Effector memory CD8-positive, alpha-beta T cell (primary cell): ENCODE data around the gene SOX21.

ENCODE experiments used
- ATAC-seq: fragments of 150-1000 bp; cut with Tn5 transposase; replicated peaks from 2 replicates; pipeline ENCODE4 v1.10.0; 2021; ENCODE audit warnings: mild to moderate bottlenecking, moderate library complexity
- DNase-seq, 3 experiments: peaks; one replicate each; pipeline ENCODE4 v3.0.0; 2021
- H3K27ac Mint-ChIP-seq, 2 donors: one replicate each; pipeline ENCODE4 v1.8.0; 2022; ENCODE audit warnings: mild to moderate bottlenecking in 2 of 2, mixed read lengths in 2 of 2, moderate library complexity in 2 of 2
- H3K27me3 Mint-ChIP-seq, 2 donors: one replicate each; pipeline ENCODE4 v1.8.0; 2022; ENCODE audit warnings: mixed read lengths in 2 of 2
- H3K36me3 Mint-ChIP-seq: one replicate; pipeline ENCODE4 v1.8.0; 2022; ENCODE audit warnings: mild to moderate bottlenecking, moderate library complexity, mixed read lengths; ENCODE audit not compliant: insufficient read depth
- H3K4me1 Mint-ChIP-seq, 2 donors: one replicate each; pipeline ENCODE4 v1.8.0; 2022; ENCODE audit warnings: low read depth in 2 of 2, mixed read lengths in 2 of 2
- H3K4me3 Mint-ChIP-seq, 2 donors: one replicate each; pipeline ENCODE4 v1.8.0; 2022; ENCODE audit warnings: mild to moderate bottlenecking in 2 of 2, mixed read lengths in 2 of 2, moderate library complexity in 2 of 2
- H3K9me3 Mint-ChIP-seq, 2 donors: one replicate each; pipeline ENCODE4 v1.8.0; 2022; ENCODE audit warnings: mixed read lengths in 2 of 2

SOX21 gene

DNA sequence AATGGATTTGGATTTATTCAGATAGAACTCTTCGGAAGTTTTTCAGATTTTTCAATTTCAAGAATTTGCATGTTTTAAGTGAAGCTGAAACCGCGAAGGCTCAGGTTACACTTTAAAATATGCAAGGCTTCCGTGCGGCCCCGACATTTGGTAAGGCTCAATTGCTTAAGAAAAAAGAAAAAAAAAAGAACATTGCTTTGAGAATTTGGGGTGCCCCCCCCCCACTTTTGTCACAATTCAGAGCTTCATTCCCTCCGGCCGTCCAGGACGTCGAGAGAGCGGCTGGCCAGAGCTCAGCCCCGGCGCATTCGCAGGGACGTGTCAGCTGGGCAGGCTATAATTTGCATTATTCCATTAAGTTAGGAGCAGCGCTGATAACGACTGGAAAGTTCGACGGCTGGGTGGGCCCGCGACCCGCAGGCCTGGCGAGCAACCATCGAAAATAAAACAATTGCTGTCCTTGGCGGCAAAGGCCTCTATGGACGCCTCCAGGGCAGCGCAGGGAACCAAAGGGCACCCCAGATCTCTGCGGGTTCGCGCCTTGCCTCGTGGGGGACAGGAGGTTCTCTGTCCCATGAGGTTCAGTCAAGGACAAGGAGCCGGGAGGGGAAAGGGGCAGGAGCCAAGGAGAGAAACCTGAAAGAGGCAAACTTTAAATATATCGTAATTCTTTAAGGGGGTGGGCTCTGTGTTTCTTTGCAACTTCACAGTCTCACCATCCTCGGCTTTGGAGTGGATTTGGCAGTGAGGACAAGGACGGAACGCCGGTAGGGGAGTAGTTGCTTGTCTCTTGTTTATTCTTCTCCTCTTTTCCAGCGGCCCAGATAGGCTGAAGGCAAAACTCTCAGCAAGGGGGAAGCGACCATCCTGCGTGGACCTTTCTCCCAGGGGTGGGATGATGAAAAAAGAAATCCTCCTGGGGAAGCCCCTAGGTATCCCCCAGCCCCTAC lies 7.0 kb downstream of the SOX21 start:
- no peaks in the 10 kb centered on the region for H3K36me3 Mint-ChIP-seq
- ATAC-seq (no peak), DNase-seq (no peak)
- peaks cover 3 to 4% of the 10 kb centered on the region in 2 donors for H3K4me1 Mint-ChIP-seq
- peaks cover 0 to 2% of the 10 kb centered on the region in 2 donors for H3K9me3 Mint-ChIP-seq
- H3K27me3 Mint-ChIP-seq, result peaks cover 86 to 96% of the 10 kb centered on the region in 2 donors
- no peak overlapping the region for H3K27ac Mint-ChIP-seq
- H3K4me3 Mint-ChIP-seq, result no peak overlapping the region

DNA sequence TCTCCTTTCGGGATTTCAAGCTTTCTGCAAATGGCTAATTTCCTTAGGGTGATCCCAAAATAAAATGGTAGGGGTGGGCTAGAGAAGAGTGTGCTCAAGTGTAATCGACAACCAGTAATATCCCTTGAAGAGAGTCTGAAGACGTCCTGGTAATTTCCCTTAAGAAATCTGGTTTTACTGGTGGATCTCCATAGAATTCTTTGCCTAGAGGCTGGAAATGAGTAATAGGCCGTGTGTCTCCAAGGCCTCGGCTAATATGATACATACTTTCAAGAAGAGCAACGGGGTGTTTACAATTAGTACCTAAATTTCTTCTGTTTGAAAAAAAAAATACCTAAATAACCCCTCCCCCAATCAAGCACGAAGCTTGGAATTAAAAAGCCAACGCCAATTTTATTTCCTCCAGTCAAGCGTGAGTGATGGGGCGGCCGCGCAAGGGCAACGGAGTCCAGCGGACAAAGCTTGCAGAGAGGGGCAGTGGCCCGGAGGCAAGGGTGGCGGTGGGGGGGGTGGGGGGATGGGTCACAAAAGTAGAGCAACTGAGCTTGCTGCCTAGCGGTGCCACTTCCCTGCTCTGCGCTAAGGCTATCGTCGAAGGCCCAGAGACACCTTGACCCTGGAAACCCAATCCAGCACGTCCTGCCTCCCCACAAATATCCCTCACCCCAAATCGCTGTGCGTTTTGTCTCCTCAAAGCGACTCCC lies 7.8 kb downstream of the SOX21 start:
- Mint-ChIP-seq H3K36me3 (no peaks in the 10 kb centered on the region), H3K4me3 (no peak overlapping the region), H3K27me3 (peaks cover 90 to 100% of the 10 kb centered on the region in 2 donors), H3K9me3 (peaks cover 0 to 2% of the 10 kb centered on the region in 2 donors), H3K27ac (no peak overlapping the region), H3K4me1 (peaks cover 3 to 4% of the 10 kb centered on the region in 2 donors)
- DNase-seq (no peak), ATAC-seq (no peak)

DNA sequence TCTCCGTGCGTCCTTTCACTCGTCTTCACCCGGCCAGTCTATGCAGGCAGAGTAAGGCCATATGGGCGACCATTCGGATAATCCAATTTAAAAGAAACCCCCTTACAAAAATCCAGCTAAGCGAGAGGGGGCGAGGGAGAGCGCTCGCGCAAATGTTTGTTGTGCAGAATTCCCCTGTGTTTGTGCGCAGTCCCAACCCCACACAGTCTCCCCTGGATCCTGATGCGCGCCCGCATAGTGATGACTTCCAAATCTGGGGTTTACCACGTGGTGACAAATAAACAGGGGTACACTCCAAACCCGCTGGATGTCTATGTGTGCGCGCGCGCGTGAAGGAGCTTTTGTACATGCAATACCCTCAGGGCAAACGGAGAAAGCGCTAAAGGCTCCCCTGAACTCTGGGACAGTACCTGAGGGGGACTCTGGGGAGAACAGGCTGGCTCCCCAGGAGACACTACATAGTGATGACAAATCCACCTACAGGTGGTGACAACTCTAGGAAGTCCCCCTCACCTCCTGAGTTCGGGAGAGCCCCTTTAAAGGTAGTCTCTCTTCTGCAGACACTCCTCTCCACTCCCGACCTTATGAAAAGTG lies 8.5 kb downstream of the SOX21 start:
- ATAC-seq, result no peak
- H3K4me3 Mint-ChIP-seq, result no peak overlapping the region
- no peaks in the 10 kb centered on the region for H3K36me3 Mint-ChIP-seq
- peaks cover 86 to 100% of the 10 kb centered on the region in 2 donors for H3K27me3 Mint-ChIP-seq
- H3K27ac Mint-ChIP-seq, result no peak overlapping the region
- H3K9me3 Mint-ChIP-seq, result peaks cover 0 to 2% of the 10 kb centered on the region in 2 donors
- peaks cover 3 to 4% of the 10 kb centered on the region in 2 donors for H3K4me1 Mint-ChIP-seq
- DNase-seq, result no peak

DNA sequence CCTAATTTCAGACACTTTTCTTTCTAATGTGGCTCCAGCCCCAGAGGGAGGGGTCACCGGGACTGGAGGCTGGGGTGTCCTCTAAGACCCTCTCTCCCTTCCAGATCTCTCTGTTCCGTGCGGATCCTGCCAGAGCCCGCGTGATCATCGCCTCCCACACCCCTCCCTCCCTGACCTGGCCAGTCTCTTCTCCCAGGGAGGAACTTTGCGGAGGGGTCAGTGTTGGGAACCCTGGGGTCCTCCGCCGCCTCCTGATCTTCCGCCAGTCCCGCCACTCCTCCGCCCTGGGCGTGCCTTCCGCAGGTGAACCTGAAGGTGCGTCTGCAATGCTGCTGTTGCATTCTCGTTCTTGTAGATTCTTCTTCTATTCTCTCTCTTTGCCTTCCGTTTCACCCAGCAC lies 9.1 kb downstream of the SOX21 start:
- Mint-ChIP-seq H3K9me3 (peaks cover 0 to 2% of the 10 kb centered on the region in 2 donors), H3K4me3 (no peak overlapping the region), H3K27ac (no peak overlapping the region), H3K4me1 (peaks cover 3 to 4% of the 10 kb centered on the region in 2 donors), H3K36me3 (no peaks in the 10 kb centered on the region), H3K27me3 (peaks cover 86 to 100% of the 10 kb centered on the region in 2 donors)
- DNase-seq, result no peak
- no peak for ATAC-seq

DNA sequence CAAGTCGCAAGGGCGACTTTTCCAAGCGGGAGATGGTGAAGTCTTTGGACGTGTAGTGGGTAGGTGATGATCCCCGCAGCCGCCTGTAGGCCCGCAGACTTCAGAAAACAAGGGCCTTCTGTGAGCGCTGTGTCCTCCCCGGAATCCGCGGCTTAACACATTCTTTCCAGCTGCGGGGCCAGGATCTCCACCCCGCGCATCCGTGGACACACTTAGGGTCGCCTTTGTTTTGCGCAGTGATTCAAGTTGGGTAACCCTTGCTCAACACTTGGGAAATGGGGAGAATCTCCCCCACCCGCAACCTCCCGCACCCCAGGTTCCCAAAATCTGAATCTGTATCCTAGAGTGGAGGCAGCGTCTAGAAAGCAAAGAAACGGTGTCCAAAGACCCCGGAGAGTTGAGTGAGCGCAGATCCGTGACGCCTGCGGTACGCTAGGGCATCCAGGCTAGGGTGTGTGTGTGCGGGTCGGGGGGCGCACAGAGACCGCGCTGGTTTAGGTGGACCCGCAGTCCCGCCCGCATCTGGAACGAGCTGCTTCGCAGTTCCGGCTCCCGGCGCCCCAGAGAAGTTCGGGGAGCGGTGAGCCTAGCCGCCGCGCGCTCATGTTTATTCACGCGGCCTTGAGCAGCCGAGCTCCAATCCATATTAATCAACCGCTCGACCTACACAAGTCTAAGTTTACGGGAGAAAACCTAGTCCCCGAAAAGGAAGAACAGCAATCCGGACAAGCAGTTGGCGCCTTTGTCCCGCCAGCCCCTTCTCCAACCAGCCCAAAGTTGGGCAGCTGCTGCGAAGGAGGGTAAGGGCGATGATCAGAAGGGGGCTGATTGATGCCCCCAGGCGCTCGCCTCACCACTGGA lies 9.9 kb downstream of the SOX21 start:
- no peak for DNase-seq
- ATAC-seq, result no peak
- H3K4me1 Mint-ChIP-seq, result no peaks in the 10 kb centered on the region
- no peak overlapping the region for H3K4me3 Mint-ChIP-seq
- no peaks in the 10 kb centered on the region for H3K36me3 Mint-ChIP-seq
- H3K27ac Mint-ChIP-seq, result no peak overlapping the region
- H3K27me3 Mint-ChIP-seq, result peaks cover 79 to 100% of the 10 kb centered on the region in 2 donors
- H3K9me3 Mint-ChIP-seq, result peaks cover 0 to 2% of the 10 kb centered on the region in 2 donors

DNA sequence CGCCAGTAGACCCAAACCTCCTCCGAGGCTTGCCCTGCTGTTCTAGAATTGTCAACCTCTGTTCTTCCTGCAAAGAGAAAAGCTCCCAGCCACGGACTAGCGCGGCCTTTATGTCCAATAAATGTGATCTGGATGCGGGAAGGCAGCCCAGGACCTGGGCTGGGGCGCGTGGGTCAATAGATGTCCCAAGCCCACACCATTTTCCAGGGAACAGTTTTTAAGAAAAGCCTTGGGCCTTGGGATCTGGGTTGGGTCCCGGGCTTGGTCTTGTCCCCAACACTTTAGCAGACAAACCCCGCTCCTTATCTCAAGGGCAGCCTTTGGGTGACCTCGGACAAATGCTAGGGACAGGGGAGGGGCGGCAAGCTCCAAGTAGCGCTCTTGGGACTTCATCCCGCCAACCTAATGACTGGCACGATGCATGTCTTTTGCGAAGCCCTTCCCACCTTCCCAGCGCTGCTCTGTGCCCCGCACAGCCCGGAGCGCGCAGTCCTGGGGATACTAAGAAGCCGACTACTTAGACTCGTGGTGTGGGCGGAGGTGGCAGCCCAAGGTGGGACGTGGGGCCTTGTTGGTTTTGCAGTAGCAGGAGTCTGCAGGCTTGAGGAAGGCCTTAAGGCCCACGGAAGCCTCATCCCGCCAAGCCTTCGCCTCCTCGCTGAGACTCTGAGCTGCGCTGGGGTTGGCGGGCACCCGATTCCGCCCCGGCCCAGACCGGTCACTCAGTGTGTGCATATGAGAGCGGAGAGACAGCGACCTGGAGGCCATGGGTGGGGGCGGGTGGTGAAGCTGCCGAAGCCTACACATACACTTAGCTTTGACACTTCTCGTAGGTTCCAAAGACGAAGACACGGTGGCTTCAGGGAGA lies 10.8 kb downstream of the SOX21 start:
- H3K36me3 Mint-ChIP-seq, result no peaks in the 10 kb centered on the region
- H3K4me3 Mint-ChIP-seq, result no peak overlapping the region
- H3K9me3 Mint-ChIP-seq, result peaks cover 0 to 2% of the 10 kb centered on the region in 2 donors
- DNase-seq (no peak), ATAC-seq (no peak)
- no peaks in the 10 kb centered on the region for H3K4me1 Mint-ChIP-seq
- H3K27ac Mint-ChIP-seq, result no peak overlapping the region
- H3K27me3 Mint-ChIP-seq, result peaks cover 72 to 93% of the 10 kb centered on the region in 2 donors

DNA sequence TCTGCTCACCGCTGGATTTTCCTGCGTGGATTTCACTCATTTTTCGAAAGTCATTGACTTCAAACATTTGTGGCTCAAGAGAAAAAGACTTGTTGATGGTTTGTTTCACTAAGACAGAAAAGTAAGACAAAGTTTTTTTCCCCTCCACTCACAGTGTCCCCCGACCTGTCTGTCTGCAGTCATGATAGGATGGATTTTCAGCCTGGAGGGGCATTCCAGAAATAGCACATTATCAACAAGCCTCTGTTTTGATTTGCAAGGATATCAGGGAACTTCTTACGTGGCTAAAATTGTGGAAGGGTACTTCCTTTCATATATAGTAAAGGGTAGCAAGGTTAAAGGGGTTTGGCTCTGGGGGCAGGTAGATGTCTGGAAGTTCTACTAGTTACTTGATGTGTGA lies 11.8 kb downstream of the SOX21 start:
- Mint-ChIP-seq H3K4me3 (no peak overlapping the region), H3K27ac (no peak overlapping the region), H3K9me3 (peaks cover 0 to 3% of the 10 kb centered on the region in 2 donors), H3K27me3 (peaks cover 71 to 82% of the 10 kb centered on the region in 2 donors), H3K4me1 (no peaks in the 10 kb centered on the region), H3K36me3 (no peaks in the 10 kb centered on the region)
- no peak for ATAC-seq
- DNase-seq, result no peak

DNA sequence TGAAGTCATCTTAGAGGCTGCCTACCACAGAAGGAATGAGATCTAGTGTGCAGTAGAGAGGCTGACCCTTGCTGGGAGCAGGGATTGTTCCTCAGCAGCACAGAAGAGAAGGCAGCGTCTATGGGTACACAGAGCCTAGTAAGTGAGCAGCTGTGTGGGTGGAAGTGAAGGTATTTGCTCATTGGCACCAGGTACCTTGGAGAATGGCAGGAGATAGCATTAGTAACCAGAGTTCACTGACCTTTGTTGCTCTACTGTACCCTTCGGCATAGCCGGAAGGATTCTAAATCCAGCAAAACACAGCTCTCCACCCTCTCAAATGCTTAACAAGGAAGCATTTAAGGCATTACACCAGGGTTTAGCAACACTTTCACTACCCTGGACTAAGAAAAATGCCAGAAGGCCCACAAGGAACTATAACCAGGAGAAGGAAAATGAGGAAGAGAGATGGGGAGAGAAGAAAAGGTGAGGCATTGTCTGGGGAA lies 12.3 kb downstream of the SOX21 start:
- Mint-ChIP-seq H3K4me1 (no peaks in the 10 kb centered on the region), H3K36me3 (no peaks in the 10 kb centered on the region), H3K9me3 (peaks cover 0 to 3% of the 10 kb centered on the region in 2 donors), H3K27ac (no peak overlapping the region), H3K27me3 (peaks cover 67 to 78% of the 10 kb centered on the region in 2 donors), H3K4me3 (no peak overlapping the region)
- DNase-seq (no peak), ATAC-seq (no peak)

DNA sequence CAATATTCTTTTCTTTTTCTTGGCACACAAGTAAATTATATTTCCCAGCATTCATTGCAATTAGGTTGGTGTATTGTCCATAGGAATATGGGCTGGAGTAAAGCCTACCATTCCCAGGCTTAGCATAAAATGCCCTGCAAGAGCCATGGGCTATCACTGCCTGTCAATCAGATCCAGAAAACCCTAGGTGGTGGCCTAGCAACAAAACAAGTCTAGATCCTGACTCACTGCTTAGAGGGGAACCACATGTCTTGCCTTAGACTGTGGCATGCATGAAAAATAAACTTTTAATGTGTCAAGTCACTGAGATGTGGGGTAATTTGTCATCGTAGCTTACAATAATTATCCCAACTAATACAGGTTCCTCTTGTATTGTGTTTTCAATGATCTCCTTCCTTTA lies 16.2 kb downstream of the SOX21 start:
- ATAC-seq, result no peak
- Mint-ChIP-seq H3K27me3 (peaks cover 54 to 59% of the 10 kb centered on the region in 2 donors), H3K4me1 (no peaks in the 10 kb centered on the region), H3K36me3 (no peaks in the 10 kb centered on the region), H3K4me3 (no peak overlapping the region), H3K27ac (no peak overlapping the region), H3K9me3 (peaks cover 0 to 1% of the 10 kb centered on the region in 2 donors)
- no peak for DNase-seq

DNA sequence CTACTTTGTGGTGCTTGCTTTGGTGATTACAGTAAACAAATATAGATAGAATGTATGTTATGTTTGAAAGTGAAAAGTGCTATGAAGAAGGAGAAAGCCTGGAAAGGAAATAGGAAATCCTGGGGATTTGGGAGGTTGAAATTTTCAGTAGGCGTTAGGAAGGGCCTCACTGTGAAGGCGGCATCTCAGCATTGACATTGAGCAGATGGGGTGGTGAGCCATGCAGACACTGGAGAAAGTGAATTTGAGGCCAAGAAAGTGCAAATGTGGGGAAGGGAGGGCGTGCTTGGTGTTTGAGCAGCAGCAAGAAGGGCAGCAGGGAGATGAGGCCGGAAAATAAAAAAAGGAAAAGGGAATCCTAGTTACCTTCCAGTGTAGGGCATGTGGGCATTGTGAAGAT lies 20.3 kb downstream of the SOX21 start:
- Mint-ChIP-seq H3K4me3 (no peak overlapping the region), H3K9me3 (peaks cover 0 to 1% of the 10 kb centered on the region in 2 donors), H3K27me3 (peaks cover 28 to 33% of the 10 kb centered on the region in 2 donors), H3K4me1 (no peaks in the 10 kb centered on the region), H3K27ac (no peak overlapping the region), H3K36me3 (no peaks in the 10 kb centered on the region)
- ATAC-seq, result no peak
- no peak for DNase-seq

DNA sequence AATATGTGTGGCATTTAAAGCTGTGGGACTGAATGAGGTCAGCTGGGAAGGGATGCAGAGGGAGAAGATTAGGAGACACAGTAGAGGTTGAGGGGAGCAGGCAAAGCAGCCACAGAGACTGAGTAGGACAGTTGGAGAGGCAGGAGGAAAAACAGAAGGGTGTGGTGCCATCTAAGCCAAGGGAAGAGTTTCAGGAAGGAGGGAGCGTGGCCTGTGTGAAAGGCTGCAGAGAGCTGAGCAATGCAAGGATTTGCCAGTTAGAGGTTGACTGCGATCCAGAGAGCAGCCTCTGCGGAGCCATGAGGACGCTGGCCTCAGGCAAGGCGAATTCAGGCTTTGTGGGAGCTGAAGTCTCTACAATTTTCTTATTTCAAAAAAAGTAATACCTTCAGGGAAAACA lies 28.9 kb downstream of the SOX21 start:
- H3K9me3 Mint-ChIP-seq, result no peaks in the 10 kb centered on the region

DNA sequence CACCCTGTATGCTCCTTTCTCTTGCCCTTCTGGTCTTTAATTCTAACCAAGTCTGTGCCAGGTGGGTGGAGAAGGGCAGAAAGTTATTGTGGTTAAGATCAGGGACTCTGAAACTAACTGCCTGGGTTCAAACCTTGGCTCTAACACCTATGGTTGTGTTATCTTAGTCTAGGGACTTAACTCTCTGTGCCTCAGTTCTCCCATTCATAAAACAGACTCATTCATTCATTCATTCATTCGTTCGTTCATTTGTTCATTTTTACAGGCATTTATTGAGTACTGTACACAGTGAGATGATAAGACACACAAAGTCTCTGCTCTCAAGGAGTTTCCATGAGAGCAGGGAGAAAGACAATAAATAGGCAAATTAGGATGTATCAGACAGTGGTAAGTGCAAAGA lies 30.1 kb downstream of the SOX21 start:
- no peak for DNase-seq
- Mint-ChIP-seq H3K27me3 (peaks cover 38 to 44% of the 10 kb centered on the region in 2 donors), H3K9me3 (no peaks in the 10 kb centered on the region), H3K4me1 (no peaks in the 10 kb centered on the region), H3K27ac (no peak overlapping the region), H3K4me3 (no peak overlapping the region), H3K36me3 (no peaks in the 10 kb centered on the region)
- ATAC-seq, result no peak

More for the DNA sequence above, 28.9 kb downstream of the SOX21 start:
- H3K4me3 Mint-ChIP-seq, result no peak overlapping the region
- DNase-seq, result no peak
- ATAC-seq, result no peak
- H3K36me3 Mint-ChIP-seq, result no peaks in the 10 kb centered on the region
- no peak overlapping the region for H3K27ac Mint-ChIP-seq
- no peaks in the 10 kb centered on the region for H3K4me1 Mint-ChIP-seq
- peaks cover 29 to 34% of the 10 kb centered on the region in 2 donors for H3K27me3 Mint-ChIP-seq
